Measurements from ENCODE around the gene FOXA2.
"Not testable (repeated sequence)": the region's sequence is repeated elsewhere in the genome, so short reads cannot be mapped to it uniquely, and the experiment has no call there.

FOXA2 gene

DNA sequence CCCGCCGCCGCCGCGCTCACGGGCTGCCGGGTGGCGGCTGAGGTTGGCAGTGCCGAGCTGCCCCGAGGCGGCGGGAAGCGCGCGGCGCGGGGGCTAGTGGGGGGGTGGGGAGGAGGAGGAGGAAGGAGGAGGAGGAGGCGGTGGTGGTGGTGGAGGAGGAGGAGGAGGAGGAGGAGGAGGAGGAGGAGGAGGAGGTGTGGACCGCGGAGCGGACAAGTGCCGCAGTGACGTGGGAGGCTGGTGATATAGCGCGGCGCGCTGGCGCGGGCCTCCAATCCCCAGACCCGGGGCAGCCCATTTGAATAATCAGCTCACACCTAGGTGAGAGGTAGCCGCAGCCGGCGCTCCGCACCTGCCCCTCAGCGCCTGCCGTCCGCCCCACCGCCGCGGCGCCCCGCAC, at the start of gene FOXA2:
FOXA2 (minus strand) TSS at position 51 of the 400 bp plus-strand sequence. CDS start 294 bp downstream, outside the sequence.
- no peak for DNase-seq

- DNase-seq, result no peak
Measured at GRCh38 chr20:22630701-22631100, 46.3 kb upstream of the FOXA2 start.

DNA sequence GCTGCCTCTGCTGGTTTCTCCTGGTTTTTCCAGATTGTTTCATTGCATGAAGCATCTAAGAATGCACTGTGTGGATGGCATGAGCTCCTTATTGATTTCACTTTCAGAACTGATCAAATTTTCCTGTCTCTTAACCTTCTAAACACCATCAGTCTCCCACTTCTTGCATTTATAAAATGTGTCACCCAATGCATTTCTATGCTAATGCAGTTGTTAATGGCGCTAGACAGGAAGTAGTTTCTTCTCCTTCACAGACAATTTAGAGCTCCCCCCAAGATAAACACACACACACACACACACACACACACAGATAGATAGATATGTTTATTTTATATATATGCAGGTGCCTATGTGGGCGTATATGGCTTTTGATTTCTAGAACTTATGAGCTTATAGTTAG, 45.6 kb upstream of the FOXA2 start:
- DNase-seq, result no peak

GRCh38 chr20:22629447-22629846, 45.1 kb upstream of the FOXA2 start:
- no peak for DNase-seq

DNA sequence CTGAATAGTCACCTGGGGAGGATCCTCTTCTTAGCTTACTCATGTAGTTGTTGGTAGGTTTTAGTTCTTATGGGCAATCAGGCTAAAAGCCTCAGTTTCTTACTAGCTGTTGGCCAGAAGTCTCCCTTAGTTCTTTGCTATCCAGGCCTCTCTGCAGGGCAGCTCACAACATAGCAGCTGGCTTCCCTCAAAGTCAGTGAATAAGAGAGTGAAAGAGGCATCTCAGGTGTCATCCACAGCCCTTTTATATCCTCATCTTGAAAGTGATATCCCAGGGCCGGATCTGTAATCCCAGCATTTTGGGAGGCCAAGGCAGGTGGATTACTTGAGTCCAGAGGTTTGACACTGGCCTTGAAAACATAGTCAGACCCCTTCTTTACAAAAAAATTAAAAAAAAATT, 42.1 kb upstream of the FOXA2 start:
- DNase-seq, result no peak

DNA sequence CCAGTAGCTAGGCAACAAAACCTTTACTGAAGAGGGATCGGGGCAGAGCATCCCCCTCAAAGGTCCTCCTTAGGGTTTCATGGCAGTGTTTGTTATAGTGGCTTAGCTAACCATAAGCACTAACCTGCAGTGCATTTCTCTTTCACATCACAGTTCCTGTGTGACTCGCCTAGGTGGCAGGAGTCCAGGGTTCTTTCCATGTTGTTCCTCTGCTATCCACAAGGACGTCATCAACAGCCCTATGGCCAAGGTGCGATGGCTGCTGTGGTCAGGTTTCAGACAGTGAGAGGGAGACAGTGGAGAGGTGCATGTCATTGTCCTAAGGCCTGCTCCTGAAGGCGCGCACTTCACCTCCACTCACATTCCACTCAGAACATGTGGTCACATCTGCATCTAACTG, 38.8 kb upstream of the FOXA2 start:
- no peak for DNase-seq

GRCh38 chr20:22620342-22620741, 36.0 kb upstream of the FOXA2 start:
- no peak for DNase-seq

- no peak for DNase-seq
Measured at GRCh38 chr20:22619806-22620205, 35.4 kb upstream of the FOXA2 start.

- no peak for DNase-seq
Measured at GRCh38 chr20:22619272-22619671, 34.9 kb upstream of the FOXA2 start.

DNA sequence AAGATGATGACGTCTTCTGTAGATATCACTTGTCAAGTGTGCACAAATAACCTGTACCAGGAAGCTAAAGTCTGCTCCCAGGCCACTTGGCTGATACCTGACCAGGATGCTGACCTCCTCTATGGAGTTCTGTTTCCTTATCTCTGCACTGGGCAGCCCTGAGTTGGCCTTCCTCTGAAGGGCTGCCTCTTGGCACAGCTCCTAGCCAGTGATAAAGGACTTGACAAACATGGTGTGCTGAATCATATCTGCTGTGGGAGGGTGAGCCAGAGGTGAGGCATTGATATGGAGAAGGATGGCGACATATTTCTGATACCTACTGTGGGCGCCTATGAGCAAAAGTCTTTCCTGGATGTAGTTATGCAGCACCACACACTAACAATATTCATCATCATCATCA, 32.8 kb upstream of the FOXA2 start:
- DNase-seq, result no peak

GRCh38 chr20:22616551-22616950, 32.2 kb upstream of the FOXA2 start:
- DNase-seq, result no peak

GRCh38 chr20:22615425-22615824, 31.1 kb upstream of the FOXA2 start:
- DNase-seq, result no peak

DNA sequence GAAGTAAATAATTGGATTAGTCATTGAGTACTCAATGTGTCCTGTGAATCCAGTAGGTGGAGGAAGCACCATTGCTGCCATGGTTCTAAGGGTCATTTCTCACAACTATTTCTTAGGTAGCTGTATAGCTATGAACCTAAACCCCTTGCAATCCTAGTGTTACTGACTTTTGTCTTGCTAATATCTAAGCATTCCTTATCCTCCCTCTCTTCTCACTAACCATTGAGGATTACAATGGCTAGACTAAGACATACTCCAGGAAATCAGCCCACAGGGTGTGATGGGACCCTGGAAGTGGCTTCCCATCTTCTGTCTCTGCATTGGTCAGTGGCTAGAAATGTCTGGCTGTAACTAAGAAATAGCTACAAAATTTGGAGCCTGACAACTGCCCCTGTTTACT, 27.3 kb upstream of the FOXA2 start:
- DNase-seq, result no peak

- no peak for DNase-seq
Measured at GRCh38 chr20:22607695-22608094, 23.3 kb upstream of the FOXA2 start.

GRCh38 chr20:22604815-22605214, 20.4 kb upstream of the FOXA2 start:
- DNase-seq, result no peak

GRCh38 chr20:22601361-22602141, 17.2 kb upstream of the FOXA2 start:
- no peak for DNase-seq

- DNase-seq, result not testable (repeated sequence)
Measured at GRCh38 chr20:22599258-22599657, 14.9 kb upstream of the FOXA2 start.

GRCh38 chr20:22597303-22597702, 12.9 kb upstream of the FOXA2 start:
- DNase-seq, result no peak

- no peak for DNase-seq
Measured at GRCh38 chr20:22590662-22591061, 6.3 kb upstream of the FOXA2 start.

DNA sequence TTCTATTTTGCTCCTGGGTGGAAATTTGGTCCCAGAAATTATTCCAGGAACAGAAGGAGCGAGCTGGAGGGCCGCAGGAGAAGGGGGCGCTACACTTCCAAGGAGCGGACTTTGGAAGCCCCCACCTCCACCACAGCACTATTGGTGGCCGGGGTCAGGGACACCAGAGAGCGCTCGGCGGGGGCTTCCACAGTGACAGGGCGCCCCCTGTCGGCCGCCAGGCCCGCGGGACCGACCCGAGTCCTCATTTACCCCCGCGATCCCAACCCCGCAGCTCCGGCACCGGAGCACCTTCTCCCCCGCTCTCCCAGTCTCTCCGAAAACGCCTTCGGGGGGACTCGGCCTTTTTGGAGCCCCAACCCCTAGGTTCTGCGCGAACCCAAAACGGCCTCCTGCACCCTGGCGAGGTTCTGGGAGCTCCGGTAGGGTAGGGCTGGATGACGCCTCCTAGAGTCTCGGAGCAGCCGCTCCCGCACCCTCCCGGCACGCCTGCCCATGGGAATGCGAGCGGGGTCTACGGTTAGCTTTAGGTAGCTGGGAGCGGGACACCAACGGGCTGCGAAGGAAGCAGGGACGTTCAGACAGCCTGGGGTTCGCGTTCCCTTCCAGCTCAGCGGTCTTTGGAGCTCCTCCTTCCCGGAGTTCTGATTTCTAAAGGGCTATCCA, 2.4 kb upstream of the FOXA2 start:
- no peak for DNase-seq

- no peak for DNase-seq
Measured at GRCh38 chr20:22585786-22586493, 1.6 kb upstream of the FOXA2 start.

DNA sequence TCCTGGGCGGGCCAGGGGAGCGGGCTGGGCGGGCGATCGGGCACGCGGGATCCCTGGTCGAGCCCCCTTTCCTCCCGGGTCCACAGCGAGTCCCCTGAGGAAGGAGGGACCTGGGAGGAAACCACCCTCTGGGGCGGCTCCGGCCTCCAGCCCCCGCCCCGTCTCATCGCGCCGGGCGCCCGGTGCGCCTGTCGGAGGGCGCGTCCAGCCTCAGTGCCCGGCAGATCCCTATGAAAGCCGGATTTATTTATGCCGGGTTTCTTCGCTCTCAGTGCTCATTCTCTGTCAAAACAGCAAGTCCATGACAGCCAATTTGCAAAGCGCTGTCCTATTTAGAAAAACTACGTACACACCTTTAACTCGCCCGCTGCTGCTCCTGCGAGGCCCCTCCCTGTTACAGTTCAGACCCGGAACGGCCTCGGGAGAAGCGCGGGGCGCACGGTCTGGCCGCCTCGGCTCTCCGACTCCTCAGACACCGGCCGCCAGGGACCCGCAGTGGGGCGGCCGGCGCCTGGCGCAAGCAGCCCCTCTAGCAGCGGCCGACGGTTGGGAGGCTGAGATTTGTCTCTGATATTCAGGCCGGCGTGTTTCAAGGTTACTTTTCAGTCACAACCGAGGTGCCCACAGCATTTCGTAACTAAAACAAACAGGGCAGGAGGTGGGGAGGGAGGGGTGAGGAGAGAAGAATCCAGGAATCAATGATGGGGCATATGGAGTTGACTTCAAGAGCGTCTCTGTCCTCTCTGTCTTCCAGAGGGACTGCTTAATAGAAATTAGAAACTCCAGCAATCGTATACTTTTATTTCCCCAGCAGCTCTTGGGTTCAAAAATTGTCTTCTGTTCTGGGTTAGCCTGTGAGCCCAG, 782 bp upstream of the FOXA2 start:
- DNase-seq, result no peak
